K562 (cell line): ENCODE measurements around the gene PTPN14. TPM values are rescaled to one million over a fixed set of nuclear protein-coding genes. Genes with fewer than 3 reads are reported as not detected.

ENCODE experiments used
- ATAC-seq: fragments of 200-7000 bp; cut with Tn5 transposase; 3 replicates; pipeline ENCODE4 v1.9.1; 2020; ENCODE audit warnings: moderate library complexity
- BruUV-seq: library from RNA; stranded (reverse); fragments of 400-500 nt; replicated peaks from 2 replicates; lab custom pipeline; 2021; lab: Mats Ljungman, UMichigan
- CTCF ChIA-PET: fragments of 300-600 bp; formaldehyde crosslinking; extraction: SDS; loops from one replicate; lab custom pipeline; 2021; ENCODE audit warnings: low intra/inter-chr PET ratio; lab: Yijun Ruan, JAX
- POLR2A ChIA-PET: fragments of 300-600, 350-650 bp; sonication (Branson Sonifier 250); formaldehyde crosslinking; extraction: SDS; loops from one replicate; lab custom pipeline; 2021; ENCODE audit warnings: antibody characterized with exemption, inconsistent platforms; lab: Yijun Ruan, JAX
- DNase-seq, 4 experiments: peaks; one replicate each; pipeline versions ENCODE4 v3.0.0 to v3.0.0-alpha.2; 2011 to 2018; ENCODE audit warnings: low spot score in 3 of 4, mixed read lengths in 3 of 4; ENCODE audit errors: extremely low read depth in 1 of 4
- FAIRE-seq: peaks from 2 replicates; lab custom pipeline; 2011; peaks lifted over from hg19 to GRCh38; lab: Jason Lieb, UNC
- H2AFZ ChIP-seq: 2 replicates; pipeline ENCODE4 v1.6.0; 2011; ENCODE audit warnings: low read depth, low read length, control low read depth, inconsistent platforms
- H3K27ac ChIP-seq: fragments of 200-600 bp; 3 replicates; pipeline ENCODE4 v1.8.0; 2011; ENCODE audit warnings: low read depth, mild to moderate bottlenecking, control low read depth, inconsistent platforms, low read length, moderate library complexity, mixed read lengths; ENCODE audit errors: extremely low read depth
- H3K27me3 ChIP-seq, 2 experiments: fragments of 300-600 bp in 1 of 2; 2 replicates in 1 of 2; 3 replicates in 1 of 2; pipeline versions ENCODE4 v1.6.0 to v1.8.0; 2011; ENCODE audit warnings: inconsistent platforms in 2 of 2, low read length in 2 of 2, mild to moderate bottlenecking in 1 of 2, mixed read lengths in 1 of 2, moderate library complexity in 1 of 2; ENCODE audit not compliant: control insufficient read depth in 2 of 2, insufficient read depth in 2 of 2
- H3K36me3 ChIP-seq: fragments of 300-600 bp; 3 replicates; pipeline ENCODE4 v1.8.0; 2011; ENCODE audit warnings: mild to moderate bottlenecking, low read length, inconsistent platforms; ENCODE audit not compliant: control insufficient read depth, insufficient read depth
- H3K4me1 ChIP-seq, 2 experiments: fragments of 200-600 bp in 1 of 2; replicated peaks in 1 of 2; 2 replicates in 1 of 2; 3 replicates in 1 of 2; pipeline versions ENCODE4 v1.5.1 to v1.8.0; 2011; ENCODE audit warnings: inconsistent platforms in 2 of 2, low read length in 2 of 2, mild to moderate bottlenecking in 1 of 2, mixed read lengths in 1 of 2, moderate library complexity in 1 of 2; ENCODE audit not compliant: control insufficient read depth in 2 of 2, insufficient read depth in 2 of 2
- H3K4me2 ChIP-seq: 2 replicates; pipeline ENCODE4 v1.6.1; 2011; ENCODE audit warnings: low read length, control low read depth, inconsistent platforms, mixed read lengths; ENCODE audit not compliant: insufficient read depth
- H3K4me3 ChIP-seq: fragments of 200-600 bp; sonication (generic), shearing (Covaris generic); 2 replicates; pipeline ENCODE4 v1.5.1; 2016; ENCODE audit warnings: control low read depth, inconsistent platforms
- H3K79me2 ChIP-seq: fragments of 200-600 bp; 3 replicates; pipeline ENCODE4 v1.8.0; 2011; ENCODE audit warnings: low read length, inconsistent platforms; ENCODE audit not compliant: control insufficient read depth, insufficient read depth
- H3K9ac ChIP-seq, 2 experiments: 2 replicates each; pipeline versions ENCODE4 v1.6.0 to v1.6.1; 2011; ENCODE audit warnings: low read depth in 2 of 2, low read length in 2 of 2, control low read depth in 1 of 2, inconsistent platforms in 1 of 2, mild to moderate bottlenecking in 1 of 2, mixed read lengths in 1 of 2; ENCODE audit not compliant: insufficient read depth in 1 of 2
- H3K9me1 ChIP-seq: one replicate; pipeline ENCODE4 v1.6.0; 2011; ENCODE audit warnings: inconsistent platforms, mild to moderate bottlenecking, low read length, moderate library complexity; ENCODE audit not compliant: control insufficient read depth, insufficient read depth
- H3K9me3 ChIP-seq: replicated peaks from 2 replicates; pipeline ENCODE4 v1.5.1; 2011; ENCODE audit warnings: low read depth, low read length, inconsistent platforms; ENCODE audit not compliant: control insufficient read depth, insufficient read depth
- H4K20me1 ChIP-seq: replicated peaks from 2 replicates; pipeline ENCODE4 v1.6.1; 2011; ENCODE audit warnings: low read length, inconsistent platforms, mixed read lengths; ENCODE audit not compliant: control insufficient read depth, insufficient read depth
- KDM1A ChIP-seq, 2 experiments: fragments of 450-650 bp; IDR thresholded peaks; 2 replicates each; pipeline ENCODE4 v1.6.1; 2016; ENCODE audit warnings: mild to moderate bottlenecking in 2 of 2
- KHSRP ChIP-seq: fragments of 450-650 bp; IDR thresholded peaks from 2 replicates; pipeline ENCODE4 v1.6.1; 2017
- NONO ChIP-seq, 2 experiments: fragments of 200-400 bp in 1 of 2; fragments of 450-650 bp in 1 of 2; formaldehyde crosslinking in 1 of 2; IDR thresholded peaks; 2 replicates each; pipeline ENCODE4 v1.6.1; 2017; ENCODE audit warnings: low read depth in 2 of 2, mild to moderate bottlenecking in 2 of 2, moderate library complexity in 2 of 2, low read length in 1 of 2
- RBM34 ChIP-seq: fragments of 200-400 bp; formaldehyde crosslinking; IDR thresholded peaks from 2 replicates; pipeline ENCODE4 v1.6.1; 2018; ENCODE audit warnings: low read length, borderline replicate concordance; ENCODE audit not compliant: insufficient read depth
- SLC30A9 ChIP-seq: fragments of 250-450 bp; sonication (Bioruptor Pico); IDR thresholded peaks from 2 replicates; pipeline ENCODE4 v1.8.0; 2022; ENCODE audit warnings: mild to moderate bottlenecking, moderate library complexity
- SRSF1 ChIP-seq: fragments of 200-400 bp; formaldehyde crosslinking; IDR thresholded peaks from 2 replicates; pipeline ENCODE4 v1.6.1; 2017; ENCODE audit warnings: mild to moderate bottlenecking, low read depth, low read length, moderate library complexity
- SRSF3 ChIP-seq: fragments of 200-400 bp; formaldehyde crosslinking; IDR thresholded peaks from 2 replicates; pipeline ENCODE4 v1.6.1; 2016; ENCODE audit warnings: mild to moderate bottlenecking, low read length, moderate library complexity; ENCODE audit not compliant: insufficient read depth
- STAG1 ChIP-seq: sonication (generic); formaldehyde crosslinking; IDR thresholded peaks from 2 replicates; pipeline ENCODE4 v1.5.0; 2020; ENCODE audit warnings: missing genetic modification reagents, borderline replicate concordance
- YY1 ChIP-seq, 3 experiments: IDR thresholded peaks; 2 replicates each; pipeline ENCODE4 v1.6.1; 2011; ENCODE audit warnings: low read length in 2 of 3, mild to moderate bottlenecking in 2 of 3, moderate library complexity in 2 of 3, borderline replicate concordance in 1 of 3, control low read depth in 1 of 3, low read depth in 1 of 3; ENCODE audit not compliant: insufficient read depth in 3 of 3, insufficient replicate concordance in 2 of 3, control insufficient read depth in 1 of 3, insufficient read length in 1 of 3; ENCODE audit errors: extremely low read depth in 1 of 3
- ZNF212 ChIP-seq: fragments of 450-650 bp; formaldehyde crosslinking; IDR thresholded peaks from 2 replicates; pipeline ENCODE4 v1.4.0; 2020; ENCODE audit warnings: mild to moderate bottlenecking
- ZNF384 ChIP-seq: IDR thresholded peaks from 2 replicates; pipeline ENCODE4 v1.6.1; 2012; ENCODE audit warnings: low read depth, low read length, improper control_type of control experiment
- WGBS: fragments of 100-300 bp; shearing (Covaris generic); methylation state at CpG from one replicate; pipeline ENCODE4 v1.1.6; 2016; ENCODE audit warnings: low coverage, mixed read lengths; ENCODE audit not compliant: insufficient coverage; ENCODE audit errors: missing lambda C conversion rate; 5-methylcytosine and 5-hydroxymethylcytosine counted together
- in situ Hi-C: fragments of 300-500 bp; cut with MboI; formaldehyde crosslinking; loops from 4 replicates; pipeline ENCODE4 v1.15.0; 2018; ENCODE audit warnings: inconsistent platforms, mixed read lengths
- intact Hi-C: fragments of 100-400 bp; cut with micrococcal nuclease; formaldehyde crosslinking; loops from 2 replicates; pipeline ENCODE4 v1.14.2; 2022
- polyA plus RNA-seq, 8 experiments: library from polyadenylated mRNA; depleted of rRNA in 4 of 8; stranded (reverse) in 5 of 8; unstranded in 3 of 8; fragments of >200 nt; fragmentation: Nextera tagmentation in 2 of 8; fragmentation: Illumina TruSeq in 1 of 8; extraction: Ambion mirVana in 2 of 8; extraction: Trizol in 1 of 8; gene quantifications; 2 replicates each; pipeline versions ENCODE4 v1.2.1 to v1.2.3, GENCODE V29; 2011 to 2014; ENCODE audit warnings: inconsistent platforms in 1 of 8, missing spikeins in 1 of 8
- total RNA-seq, 7 experiments: library from RNA; depleted of rRNA in 6 of 7; stranded (reverse); fragments of >200 nt in 6 of 7; fragmentation: Illumina TruSeq in 2 of 7; extraction: Trizol in 2 of 7; gene quantifications; 2 replicates each; pipeline versions ENCODE4 v1.2.1 to v1.2.3, GENCODE V29; 2011 to 2021; ENCODE audit warnings: low replicate concordance in 1 of 7
- TF ChIP-seq, protein P1 (sequence below): sonication (generic); formaldehyde crosslinking; IDR thresholded peaks from 2 replicates; pipeline ENCODE4 v1.4.0; 2020; ENCODE audit warnings: mild to moderate bottlenecking, missing genetic modification reagents
- TF ChIP-seq, protein P2 (sequence below): sonication (generic); formaldehyde crosslinking; IDR thresholded peaks from 2 replicates; pipeline ENCODE4 v1.8.0; 2022; ENCODE audit warnings: missing genetic modification reagents, mild to moderate bottlenecking, moderate library complexity, borderline replicate concordance

PTPN14 gene
- total and polyA plus RNA-seq, 9 of the 15 experiments (the other 6 are each of a cell fraction or from before 2014, with no cell fraction given) = 0.01 to 0.29 (median 0.04) TPM; not detected in 6

- intact Hi-C loops (no loop called here), in situ Hi-C loops (no loop called here)
- H4K20me1 ChIP-seq = no peaks in the 10 kb centered on the region
- 10% methylated on average over 5 of the region's 5 CpGs for WGBS
- no peak for ATAC-seq
- no peak overlapping the region for H3K4me3 ChIP-seq
- no peak for FAIRE-seq
- CTCF ChIA-PET = no interaction called here
- no peak overlapping the region for H3K4me2 ChIP-seq
- no peaks in the 10 kb centered on the region for H3K79me2 ChIP-seq
- H3K4me1 ChIP-seq = peaks cover 0 to 23% of the 10 kb centered on the region in 2 experiments; a peak in 3 of 5 replicates
- BruUV-seq = no TSS peak
- TF ChIP-seq ZNF212 (CRISPR knock-in tag) = no peak
- TF ChIP-seq ZNF384 = no peak
- TF ChIP-seq SRSF3 = no peak
- TF ChIP-seq NONO (IDR thresholded peaks at IDR 0.05; ENCODE audit: low read depth in 2 of 2, low read length in 1 of 2) = no peak
- no peak for TF ChIP-seq STAG1
- no peak for TF ChIP-seq RBM34
- TF ChIP-seq KHSRP = no peak
- TF ChIP-seq, protein P1, sequence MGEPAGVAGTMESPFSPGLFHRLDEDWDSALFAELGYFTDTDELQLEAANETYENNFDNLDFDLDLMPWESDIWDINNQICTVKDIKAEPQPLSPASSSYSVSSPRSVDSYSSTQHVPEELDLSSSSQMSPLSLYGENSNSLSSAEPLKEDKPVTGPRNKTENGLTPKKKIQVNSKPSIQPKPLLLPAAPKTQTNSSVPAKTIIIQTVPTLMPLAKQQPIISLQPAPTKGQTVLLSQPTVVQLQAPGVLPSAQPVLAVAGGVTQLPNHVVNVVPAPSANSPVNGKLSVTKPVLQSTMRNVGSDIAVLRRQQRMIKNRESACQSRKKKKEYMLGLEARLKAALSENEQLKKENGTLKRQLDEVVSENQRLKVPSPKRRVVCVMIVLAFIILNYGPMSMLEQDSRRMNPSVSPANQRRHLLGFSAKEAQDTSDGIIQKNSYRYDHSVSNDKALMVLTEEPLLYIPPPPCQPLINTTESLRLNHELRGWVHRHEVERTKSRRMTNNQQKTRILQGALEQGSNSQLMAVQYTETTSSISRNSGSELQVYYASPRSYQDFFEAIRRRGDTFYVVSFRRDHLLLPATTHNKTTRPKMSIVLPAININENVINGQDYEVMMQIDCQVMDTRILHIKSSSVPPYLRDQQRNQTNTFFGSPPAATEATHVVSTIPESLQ (CRISPR knock-in tag) = no peak
- TF ChIP-seq SLC30A9 (CRISPR knock-in tag) = no peak
- no peak for TF ChIP-seq YY1 (IDR thresholded peaks at IDR 0.05; ENCODE audit: borderline replicate concordance in 1 of 3, control insufficient read depth in 1 of 3, extremely low read depth in 1 of 3, insufficient read depth in 3 of 3, insufficient read length in 1 of 3, insufficient replicate concordance in 2 of 3, low read depth in 1 of 3, low read length in 2 of 3)
- no peak for TF ChIP-seq SRSF1
- TF ChIP-seq KDM1A (IDR thresholded peaks at IDR 0.05) = no peak
- TF ChIP-seq, protein P2, sequence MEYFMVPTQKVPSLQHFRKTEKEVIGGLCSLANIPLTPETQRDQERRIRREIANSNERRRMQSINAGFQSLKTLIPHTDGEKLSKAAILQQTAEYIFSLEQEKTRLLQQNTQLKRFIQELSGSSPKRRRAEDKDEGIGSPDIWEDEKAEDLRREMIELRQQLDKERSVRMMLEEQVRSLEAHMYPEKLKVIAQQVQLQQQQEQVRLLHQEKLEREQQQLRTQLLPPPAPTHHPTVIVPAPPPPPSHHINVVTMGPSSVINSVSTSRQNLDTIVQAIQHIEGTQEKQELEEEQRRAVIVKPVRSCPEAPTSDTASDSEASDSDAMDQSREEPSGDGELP = no peak
- no peak overlapping the region for H3K9ac ChIP-seq
- no peak for DNase-seq
- H3K9me1 ChIP-seq = no peaks in the 10 kb centered on the region
- no peaks in the 10 kb centered on the region for H3K9me3 ChIP-seq
- no peak overlapping the region for H3K27ac ChIP-seq
- H2AFZ ChIP-seq = no peak overlapping the region
- H3K27me3 ChIP-seq = peaks cover 11 to 22% of the 10 kb centered on the region in 2 experiments
- H3K36me3 ChIP-seq = no peaks in the 10 kb centered on the region
- POLR2A ChIA-PET = interaction anchor here (1.0 kb wide), 1 partner anchor 9 kb away, joined by 4 read pairs; no protein-coding TSS in a partner anchor
These were observed 191.3 kb downstream of the PTPN14 start for GRCh38 chr1:214360116-214360515.
